Parathyroid adenoma (tissue), 2 donors: ENCODE results near the gene TMEM150B.

Experiments used
- H2AFZ ChIP-seq: fragments of 300-600 bp; sonication (generic); one replicate; pipeline ENCODE4 v1.7.0; 2017; ENCODE audit warnings: antibody characterized with exemption, mild to moderate bottlenecking
- H3K27ac ChIP-seq: fragments of 300-600 bp; sonication (generic); one replicate; pipeline ENCODE4 v1.7.0; 2017
- H3K27me3 ChIP-seq: fragments of 300-600 bp; sonication (generic); one replicate; pipeline ENCODE4 v1.7.0; 2017; ENCODE audit warnings: low read length; ENCODE audit not compliant: control insufficient read depth, insufficient read depth
- H3K36me3 ChIP-seq: fragments of 300-600 bp; sonication (generic); one replicate; pipeline ENCODE4 v1.7.0; 2017; ENCODE audit warnings: low read length; ENCODE audit not compliant: control insufficient read depth, insufficient read depth
- H3K4me1 ChIP-seq: fragments of 300-600 bp; sonication (generic); one replicate; pipeline ENCODE4 v1.7.0; 2017; ENCODE audit warnings: control low read depth
- H3K4me2 ChIP-seq: fragments of 300-600 bp; sonication (generic); one replicate; pipeline ENCODE4 v1.7.0; 2017; ENCODE audit warnings: low read length
- H3K4me3 ChIP-seq: fragments of 300-600 bp; sonication (generic); one replicate; pipeline ENCODE4 v1.7.0; 2017; ENCODE audit warnings: low read depth, low read length
- H3K79me2 ChIP-seq: fragments of 300-600 bp; sonication (generic); one replicate; pipeline ENCODE4 v1.7.0; 2017; ENCODE audit warnings: control low read depth
- H3K9ac ChIP-seq: fragments of 300-600 bp; sonication (generic); one replicate; pipeline ENCODE4 v1.7.0; 2017; ENCODE audit warnings: mild to moderate bottlenecking
- H3K9me3 ChIP-seq: fragments of 300-600 bp; sonication (generic); one replicate; pipeline ENCODE4 v1.7.0; 2017; ENCODE audit warnings: low read length; ENCODE audit not compliant: control insufficient read depth
- CTCF ChIP-seq: fragments of 300-600 bp; sonication (generic); IDR thresholded peaks from one replicate; pipeline ENCODE4 v1.7.0; 2017; ENCODE audit warnings: antibody characterized with exemption, mild to moderate bottlenecking
- donor health status: primary hyperparathyroidism.

TMEM150B gene

GRCh38 chr19:55300886-55301458, 24.2 kb downstream of the TMEM150B start:
- no peak overlapping the region for H3K9ac ChIP-seq
- no peak overlapping the region for H3K4me3 ChIP-seq
- no peaks in the 10 kb centered on the region for H3K27me3 ChIP-seq
- H3K36me3 ChIP-seq, result no peaks in the 10 kb centered on the region
- no peaks in the 10 kb centered on the region for H3K79me2 ChIP-seq
- H3K4me2 ChIP-seq, result no peak overlapping the region
- H2AFZ ChIP-seq, result no peak overlapping the region
- no peak for TF ChIP-seq CTCF
- H3K9me3 ChIP-seq, result no peaks in the 10 kb centered on the region
- H3K4me1 ChIP-seq, result no peaks in the 10 kb centered on the region
- no peak overlapping the region for H3K27ac ChIP-seq

GRCh38 chr19:55299991-55300390, 25.1 kb downstream of the TMEM150B start:
- Histone ChIP-seq H3K27ac (no peak overlapping the region), H3K27me3 (no peaks in the 10 kb centered on the region), H3K9ac (no peak overlapping the region), H3K36me3 (no peaks in the 10 kb centered on the region), H3K4me2 (no peak overlapping the region), H3K79me2 (no peaks in the 10 kb centered on the region), H3K4me3 (no peak overlapping the region), H3K9me3 (no peaks in the 10 kb centered on the region), H3K4me1 (no peaks in the 10 kb centered on the region), H2AFZ (no peak overlapping the region)
- no peak for TF ChIP-seq CTCF

- H3K36me3 ChIP-seq, result no peaks in the 10 kb centered on the region
- TF ChIP-seq CTCF, result no peak
- no peaks in the 10 kb centered on the region for H3K27me3 ChIP-seq
- no peaks in the 10 kb centered on the region for H3K9me3 ChIP-seq
- no peak overlapping the region for H3K4me3 ChIP-seq
- H3K79me2 ChIP-seq, result no peaks in the 10 kb centered on the region
- H3K9ac ChIP-seq, result no peak overlapping the region
- no peak overlapping the region for H3K4me2 ChIP-seq
- no peaks in the 10 kb centered on the region for H3K4me1 ChIP-seq
- no peak overlapping the region for H3K27ac ChIP-seq
- H2AFZ ChIP-seq, result no peak overlapping the region
Observed at GRCh38 chr19:55297267-55297666, 27.9 kb downstream of the TMEM150B start.

- Histone ChIP-seq H3K4me2 (no peak overlapping the region), H3K79me2 (no peaks in the 10 kb centered on the region), H3K36me3 (no peaks in the 10 kb centered on the region), H3K27me3 (no peaks in the 10 kb centered on the region), H3K4me3 (no peak overlapping the region), H3K9me3 (no peaks in the 10 kb centered on the region), H3K9ac (no peak overlapping the region), H3K27ac (no peak overlapping the region), H2AFZ (no peak overlapping the region), H3K4me1 (no peaks in the 10 kb centered on the region)
- no peak for TF ChIP-seq CTCF
Observed at GRCh38 chr19:55289117-55289796, 35.9 kb downstream of the TMEM150B start.
